Measurements from ENCODE around the gene DRC3.

Gene DRC3

DNA sequence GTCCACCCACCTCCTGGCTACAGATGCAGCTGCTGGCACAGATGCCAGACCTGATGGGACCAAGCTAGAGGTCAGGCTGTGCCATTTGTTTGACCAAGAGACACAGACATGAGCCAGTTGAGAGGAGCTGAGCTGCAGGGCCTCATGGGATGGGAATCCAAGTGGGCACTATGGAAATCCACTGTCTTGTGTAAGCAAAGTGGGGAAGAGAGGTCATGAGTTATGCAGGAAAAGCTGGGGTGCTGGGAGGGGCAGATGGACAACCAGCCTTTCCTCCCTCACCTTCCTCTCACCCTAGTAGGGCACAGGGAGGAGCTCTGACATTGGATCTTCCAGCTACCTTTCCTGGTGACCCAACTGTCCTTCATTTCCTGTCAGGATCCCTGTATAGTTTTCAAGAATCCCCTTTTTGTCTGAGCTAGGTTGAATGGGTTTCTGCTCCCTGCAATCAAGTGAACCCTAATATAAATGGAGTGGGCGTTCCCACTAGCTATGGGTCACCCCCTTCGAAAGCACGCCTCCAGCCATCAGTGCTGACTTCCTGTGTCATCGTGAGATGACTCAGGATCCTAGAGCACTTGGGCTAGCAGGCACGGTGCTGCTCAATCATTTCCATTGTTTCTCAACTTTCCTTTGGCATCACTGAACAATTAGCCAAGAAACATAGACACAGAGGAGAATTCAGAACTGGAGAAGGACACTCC lies 52.7 kb downstream of the DRC3 start:
- DNase-seq = no peak

GRCh38 chr17:18025945-18026776 lies 53.5 kb downstream of the DRC3 start:
- DNase-seq = no peak

DNA sequence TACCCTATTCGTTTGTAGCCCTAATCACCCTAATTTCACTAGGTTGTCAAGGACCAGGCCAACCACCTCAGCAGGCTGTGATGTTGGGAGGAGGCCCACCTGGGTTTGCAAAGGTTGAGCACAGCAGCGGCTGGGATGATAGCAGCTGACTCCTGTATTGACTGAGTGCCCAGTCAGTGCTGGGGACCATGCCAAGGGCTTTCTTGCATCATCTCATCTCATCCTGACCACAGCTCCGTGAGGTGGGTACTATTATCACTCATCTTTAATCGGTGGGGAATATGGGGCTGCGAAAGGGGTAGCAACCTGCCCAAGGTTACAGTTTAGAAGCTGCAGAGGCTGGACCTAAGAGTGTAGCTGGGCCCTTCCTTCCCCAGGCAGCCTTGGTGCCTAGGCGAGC lies 54.6 kb downstream of the DRC3 start:
- no peak for DNase-seq

GRCh38 chr17:18028114-18028951 lies 55.7 kb downstream of the DRC3 start:
- DNase-seq = no peak

- DNase-seq = no peak
Observed at GRCh38 chr17:18028952-18029540, 56.4 kb downstream of the DRC3 start.

DNA sequence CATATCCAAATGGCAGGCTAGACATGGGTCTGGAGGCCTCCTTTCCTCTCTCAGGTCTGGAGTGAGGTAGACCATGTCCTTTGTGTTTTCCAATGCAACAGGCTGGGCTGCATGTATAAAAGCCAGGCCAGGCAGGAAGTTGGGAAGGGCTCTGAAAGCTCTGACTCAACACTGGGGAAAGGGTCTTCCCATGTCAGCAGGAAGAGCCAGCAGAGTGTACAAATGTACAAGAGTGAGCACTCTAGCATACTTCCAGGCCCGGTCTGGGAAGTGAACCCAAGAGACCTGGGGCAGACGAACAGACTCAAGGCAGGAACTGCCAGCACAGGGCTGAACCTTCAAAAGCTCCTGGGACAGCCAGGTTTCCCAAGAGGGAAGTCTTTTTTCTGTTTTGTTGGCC lies 59.3 kb downstream of the DRC3 start:
- no peak for DNase-seq

- DNase-seq = no peak
Observed at GRCh38 chr17:18033442-18034099, 60.9 kb downstream of the DRC3 start.

DNA sequence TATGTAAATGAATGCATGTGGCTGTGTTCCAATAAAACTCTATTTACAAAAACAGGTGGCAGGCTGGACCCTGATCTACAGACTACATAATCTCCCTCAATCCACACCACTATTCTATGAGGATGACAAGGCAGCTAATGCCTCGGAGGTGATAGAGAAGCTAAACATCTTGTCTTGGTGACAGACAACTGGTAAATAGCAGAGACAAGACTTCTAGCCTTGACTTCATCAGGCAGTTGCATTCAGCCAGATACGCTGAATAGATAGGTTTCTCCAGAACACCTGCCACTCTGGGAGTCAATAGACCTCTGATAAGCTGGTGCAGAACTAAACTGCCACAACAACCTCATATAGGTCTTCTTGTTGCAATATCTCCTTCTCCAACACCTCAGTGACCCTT lies 63.0 kb downstream of the DRC3 start:
- DNase-seq = no peak

DNA sequence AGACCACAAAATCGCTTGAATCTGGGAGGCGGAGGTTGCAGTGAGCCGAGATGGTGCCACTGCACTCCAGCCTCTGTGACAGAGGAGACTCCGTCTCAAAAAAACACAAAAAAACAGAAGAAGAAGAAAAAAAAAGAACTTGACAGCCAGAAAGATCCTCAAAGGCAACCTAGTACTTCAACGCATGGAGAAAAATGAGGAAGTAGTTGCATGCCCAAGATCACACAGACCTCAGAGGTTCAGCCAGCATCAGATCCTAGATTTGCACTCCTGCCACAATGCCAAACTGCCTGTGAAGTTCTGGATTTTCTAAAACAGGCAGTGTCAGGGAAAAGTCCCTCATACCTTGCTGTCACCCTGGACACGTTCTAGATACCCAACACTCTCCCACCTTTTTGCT lies 64.8 kb downstream of the DRC3 start:
- no peak for DNase-seq

DNA sequence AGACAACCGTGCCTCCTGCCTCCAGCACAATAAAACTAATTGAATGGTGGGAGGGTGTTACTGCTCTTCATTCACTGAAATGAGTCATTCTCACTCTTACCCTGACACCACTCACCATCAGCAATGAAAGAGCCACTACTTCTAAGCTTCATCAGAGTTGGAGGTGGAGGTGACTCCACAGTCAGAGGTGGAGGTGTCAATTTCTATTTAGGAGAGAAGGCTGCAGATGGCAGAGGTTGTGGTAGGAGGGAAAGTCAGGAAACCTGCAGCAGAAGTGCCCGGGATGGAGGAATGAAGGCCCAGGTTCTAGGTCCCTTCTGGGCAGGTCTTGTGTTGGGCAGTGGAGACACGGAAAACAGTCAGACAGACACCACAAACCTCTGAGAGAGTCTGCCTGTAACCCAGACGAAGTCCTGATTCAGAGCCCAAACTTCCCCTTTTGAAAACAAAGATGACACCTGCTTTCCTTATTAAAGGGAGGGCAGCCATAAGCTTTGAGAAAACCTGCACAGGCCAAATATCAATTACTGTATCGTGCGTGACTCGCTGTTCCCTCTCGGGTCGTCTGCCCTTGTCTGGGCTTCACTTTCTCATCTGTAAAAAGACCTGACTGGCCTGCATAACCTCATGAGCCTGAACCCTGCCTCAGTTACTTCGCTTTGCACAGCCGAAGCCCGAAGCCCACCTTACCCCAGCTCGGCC lies 65.6 kb downstream of the DRC3 start:
- DNase-seq = no peak

DNA sequence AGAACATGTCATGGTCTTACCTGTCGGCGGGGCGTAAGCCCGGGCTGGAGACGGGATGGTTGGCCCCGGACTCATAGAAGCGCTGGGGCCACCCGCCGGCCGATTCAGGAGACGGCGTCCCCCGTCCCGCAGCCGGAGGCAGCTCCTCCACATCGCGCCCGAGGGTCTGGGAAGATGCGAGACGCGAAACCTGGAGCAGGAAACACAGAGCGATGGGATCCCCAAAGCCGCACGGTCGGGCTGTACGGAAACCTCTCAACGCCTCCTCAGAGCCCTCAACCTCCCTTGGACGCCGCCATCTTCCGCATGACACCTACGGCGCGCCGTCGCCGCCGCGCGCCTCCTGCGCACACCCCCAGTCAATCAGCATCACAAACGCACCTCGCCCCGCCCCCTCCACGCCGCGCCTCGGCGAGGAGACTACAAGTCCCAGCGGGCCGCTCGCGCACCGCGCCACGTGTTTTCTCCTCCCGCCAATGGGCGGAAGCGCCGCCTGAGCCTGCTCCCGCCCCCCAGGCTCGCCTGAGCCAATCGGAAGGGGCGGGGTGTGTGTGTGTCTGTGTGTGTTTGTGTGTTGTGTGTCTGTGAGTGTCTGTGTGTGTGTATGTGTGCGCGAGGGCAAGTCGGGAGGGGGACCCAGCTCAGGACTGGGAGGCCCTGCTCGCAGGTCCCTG lies 66.3 kb downstream of the DRC3 start, which contains the start of the genes ATPAF2 and GID4:
ATPAF2 (minus strand) TSS at position 308 of the 674 bp plus-strand sequence; CDS start at position 153, 155 bp downstream.
GID4 (plus strand) TSS at position 548 of the 674 bp plus-strand sequence; CDS start at position 605, 57 bp downstream.
- DNase-seq = peak; percentile 99

DNA sequence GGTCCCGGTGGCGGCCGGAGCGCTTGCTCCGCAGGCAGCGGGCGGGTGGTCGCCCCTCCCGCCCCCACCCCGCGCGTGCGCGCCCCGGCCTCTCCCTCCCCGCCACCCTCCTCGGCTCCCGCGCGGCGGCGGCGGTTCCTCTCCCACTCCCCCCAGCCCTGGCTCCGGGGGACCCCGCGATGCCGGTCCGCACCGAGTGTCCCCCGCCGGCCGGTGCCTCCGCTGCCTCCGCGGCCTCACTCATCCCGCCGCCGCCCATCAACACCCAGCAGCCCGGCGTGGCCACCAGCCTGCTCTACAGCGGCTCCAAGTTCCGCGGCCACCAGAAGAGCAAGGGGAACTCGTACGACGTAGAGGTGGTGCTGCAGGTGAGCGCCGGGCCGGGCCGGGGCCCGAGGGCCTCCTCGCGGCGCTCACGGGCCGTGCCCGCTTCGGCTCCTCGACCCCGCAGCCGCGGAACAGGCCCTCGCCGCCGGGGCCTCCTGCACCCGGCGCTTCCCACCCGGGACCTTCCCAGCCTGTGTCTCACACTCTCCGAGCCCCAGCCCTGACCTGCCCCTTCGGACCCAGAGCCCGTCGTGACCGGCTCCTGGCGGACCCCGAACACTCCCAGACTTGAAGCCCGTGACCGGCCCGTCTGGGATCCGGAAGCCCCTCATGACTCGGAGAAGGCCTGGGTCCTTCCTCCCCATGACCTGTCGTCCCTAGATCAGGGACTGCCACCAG lies 67.0 kb downstream of the DRC3 start:
- peak; percentile 40 for DNase-seq

DNA sequence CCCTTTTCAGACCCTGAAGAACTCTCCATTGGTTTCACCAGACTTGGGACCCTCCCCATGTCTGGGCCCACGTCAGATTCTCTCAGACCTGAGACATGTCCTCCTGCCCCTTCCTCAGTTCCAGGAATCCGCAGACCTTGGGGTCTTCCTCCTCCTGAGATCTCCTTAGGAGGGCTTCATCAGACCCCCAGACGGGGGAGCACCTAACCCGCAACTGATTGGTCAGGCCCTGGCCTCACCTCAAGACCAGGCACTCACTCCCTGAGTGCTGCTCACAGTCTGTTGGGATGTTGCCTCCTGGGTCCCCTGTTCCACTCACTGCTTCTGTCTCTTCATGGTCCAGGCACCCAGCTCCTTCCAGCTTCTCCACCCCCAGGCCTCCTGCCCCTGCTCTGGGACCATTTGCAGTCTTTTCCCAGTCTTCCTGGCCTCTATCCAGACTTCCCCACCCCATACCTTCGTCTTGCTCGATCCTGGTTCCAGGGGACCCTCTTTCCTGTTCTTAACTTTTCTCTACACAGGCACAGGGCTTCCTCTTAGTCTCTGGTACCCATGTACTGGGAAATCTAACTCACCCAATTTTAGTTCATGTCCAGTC lies 67.7 kb downstream of the DRC3 start:
- no peak for DNase-seq

GRCh38 chr17:18041776-18042175 lies 69.1 kb downstream of the DRC3 start:
- DNase-seq = no peak

DNA sequence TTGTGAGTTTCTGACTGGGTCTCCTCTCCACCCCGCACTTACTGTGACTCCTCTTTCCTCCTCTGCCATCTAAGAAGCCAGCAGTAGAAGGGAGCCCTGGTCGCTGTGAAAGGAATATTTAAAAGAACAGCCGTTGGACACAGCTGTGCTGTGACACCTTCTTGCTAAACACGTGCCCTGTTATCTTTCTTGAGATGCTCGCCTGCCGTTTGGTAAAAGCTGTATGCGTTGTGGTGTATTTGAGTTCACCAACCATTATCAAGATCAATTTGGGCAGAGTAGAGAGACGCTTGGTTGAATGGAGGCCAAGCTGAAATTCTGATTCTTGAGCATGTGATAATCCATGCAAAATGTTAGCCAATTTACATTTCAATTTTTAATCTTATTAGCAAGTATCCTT lies 70.3 kb downstream of the DRC3 start:
- DNase-seq = no peak

GRCh38 chr17:18043491-18043890 lies 70.8 kb downstream of the DRC3 start:
- DNase-seq = no peak

- DNase-seq = no peak
Observed at GRCh38 chr17:18044609-18045008, 71.9 kb downstream of the DRC3 start.

- DNase-seq = no peak
Observed at GRCh38 chr17:18045691-18046350, 73.2 kb downstream of the DRC3 start.

DNA sequence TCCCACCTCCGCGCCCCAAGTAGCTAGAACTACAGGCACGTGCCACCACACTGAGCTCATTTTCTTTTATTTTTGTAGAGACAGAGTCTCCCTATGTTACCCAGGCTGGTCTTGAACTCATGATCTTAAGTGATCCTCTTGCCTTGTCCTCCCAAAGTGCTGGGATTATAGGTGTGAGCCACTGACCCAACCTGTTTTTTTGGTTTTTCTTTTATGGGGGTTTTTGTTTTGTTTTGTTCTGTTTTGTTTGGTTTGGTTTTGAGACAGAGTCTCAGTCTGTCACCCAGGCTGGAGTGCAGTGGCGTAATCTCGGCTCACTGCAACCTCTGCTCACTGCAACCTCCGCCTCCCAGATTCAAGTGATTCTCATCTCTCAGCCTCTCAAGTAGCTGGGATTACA lies 82.9 kb downstream of the DRC3 start:
- DNase-seq = no peak

All from activated CD4-positive, CD25-positive, alpha-beta regulatory T cell treated with anti-CD3 and anti-CD28 coated beads, Interleukin-2, amount 50 U/mL, for 72 hours (primary cell).